Vagina (tissue), 2 donors: ENCODE results near the gene LYPD3.

Experiments
- CTCF ChIP-seq, 3 experiments: fragments of 450-650 bp in 2 of 3; fragments of 200-600 bp in 1 of 3; sonication (generic) in 1 of 3; IDR thresholded peaks; one replicate each; pipeline ENCODE4 v1.5.1; 2017 to 2019; ENCODE audit warnings: antibody characterized with exemption in 3 of 3, mild to moderate bottlenecking in 2 of 3, moderate library complexity in 2 of 3
- POLR2A ChIP-seq, 2 donors: fragments of 450-650 bp; IDR thresholded peaks; one replicate each; pipeline ENCODE4 v1.6.1; 2017; ENCODE audit warnings: antibody characterized with exemption in 2 of 2, mild to moderate bottlenecking in 2 of 2, moderate library complexity in 2 of 2

DNA sequence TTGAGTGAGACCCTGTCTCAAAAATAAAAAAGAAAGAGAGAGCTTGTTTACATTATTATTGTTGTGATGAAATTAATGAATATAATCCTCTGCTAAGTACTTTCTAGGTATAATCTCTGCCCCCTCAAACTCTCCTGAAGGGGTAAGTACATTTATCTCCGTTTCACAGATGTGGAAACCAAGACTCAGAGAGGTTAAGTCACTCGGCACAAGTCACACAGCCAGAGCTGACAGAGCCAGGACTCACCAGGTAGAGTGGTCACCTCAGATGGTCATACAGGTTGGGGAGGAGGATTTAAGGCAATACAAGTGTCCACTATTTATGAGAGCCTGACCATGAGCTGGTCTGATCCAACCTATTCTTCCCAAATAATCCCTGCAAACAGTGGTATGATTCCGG lies 15.2 kb upstream of the LYPD3 start:
- TF ChIP-seq CTCF (IDR thresholded peaks at IDR 0.05) (no peak), POLR2A (IDR thresholded peaks at IDR 0.05) (no peak)
